Right forelimb (tissue), 1 donor: Measurements from ENCODE around the gene PCAT6.
A peak's percentile ranks its signal among the peaks of the same experiment; 100 is the strongest.

Source experiments
- DNase-seq: peaks from one replicate; pipeline ENCODE4 v3.0.0-alpha.2; 2018

The PCAT6 gene

GRCh38 chr1:202852163-202852904 is 41.6 kb downstream of the PCAT6 start:
- no peak for DNase-seq

GRCh38 chr1:202854787-202855186 is 44.0 kb downstream of the PCAT6 start:
- DNase-seq = no peak

GRCh38 chr1:202856014-202856413 is 45.3 kb downstream of the PCAT6 start:
- DNase-seq = no peak

- DNase-seq = no peak
Observed at GRCh38 chr1:202857136-202857610, 46.4 kb downstream of the PCAT6 start.

GRCh38 chr1:202858331-202858730 is 47.6 kb downstream of the PCAT6 start:
- DNase-seq = no peak

- no peak for DNase-seq
Observed at GRCh38 chr1:202858789-202859414, 48.1 kb downstream of the PCAT6 start.

GRCh38 chr1:202860744-202861419 is 50.1 kb downstream of the PCAT6 start:
- DNase-seq = peak; percentile 60
